DND-41 (cell line): ENCODE data around the gene GRIK2.

Source experiments
- ATAC-seq: fragments of 200-7000 bp; cut with Tn5 transposase; 3 replicates; pipeline ENCODE4 v1.9.1; 2021; ENCODE audit warnings: low read depth; ENCODE audit not compliant: insufficient read depth
- DNase-seq: peaks from one replicate; pipeline ENCODE4 v3.0.0-alpha.2; 2020
- H2AFZ ChIP-seq: 2 replicates; pipeline ENCODE4 v1.6.0; 2012; ENCODE audit warnings: low read depth, low read length
- H3K27ac ChIP-seq: 2 replicates; pipeline ENCODE4 v1.5.1; 2012; ENCODE audit warnings: low read length, inconsistent platforms
- H3K27me3 ChIP-seq: fragments of 200-600 bp; sonication (generic); 2 replicates; pipeline ENCODE4 v1.6.0; 2012; ENCODE audit warnings: low read length, mild to moderate bottlenecking, inconsistent platforms; ENCODE audit not compliant: insufficient read depth, poor library complexity
- H3K36me3 ChIP-seq: 2 replicates; pipeline ENCODE4 v1.5.1; 2012; ENCODE audit warnings: low read length, inconsistent platforms; ENCODE audit not compliant: insufficient read depth
- H3K4me1 ChIP-seq: 2 replicates; pipeline ENCODE4 v1.5.1; 2012; ENCODE audit warnings: mild to moderate bottlenecking, low read length; ENCODE audit not compliant: insufficient read depth
- H3K4me2 ChIP-seq: 2 replicates; pipeline ENCODE4 v1.6.0; 2012; ENCODE audit warnings: mild to moderate bottlenecking, moderate library complexity, low read length, inconsistent platforms; ENCODE audit not compliant: insufficient read depth
- H3K4me3 ChIP-seq, 2 experiments: fragments of 200-600 bp in 1 of 2; shearing (Covaris generic) in 1 of 2; 2 replicates each; pipeline ENCODE4 v1.5.1; 2012 to 2016; ENCODE audit warnings: inconsistent platforms in 2 of 2, low read length in 2 of 2, mild to moderate bottlenecking in 2 of 2, low read depth in 1 of 2, moderate library complexity in 1 of 2
- H3K79me2 ChIP-seq: 2 replicates; pipeline ENCODE4 v1.6.0; 2012; ENCODE audit warnings: low read length, inconsistent platforms; ENCODE audit not compliant: insufficient read depth
- H3K9ac ChIP-seq: 2 replicates; pipeline ENCODE4 v1.6.0; 2012; ENCODE audit warnings: low read depth, mild to moderate bottlenecking, inconsistent platforms, low read length, moderate library complexity
- H3K9me3 ChIP-seq: 2 replicates; pipeline ENCODE4 v1.5.1; 2012; ENCODE audit warnings: low read length, moderate library complexity, mild to moderate bottlenecking, inconsistent platforms; ENCODE audit not compliant: insufficient read depth, severe bottlenecking
- H4K20me1 ChIP-seq: 2 replicates; pipeline ENCODE4 v1.6.0; 2012; ENCODE audit warnings: low read length; ENCODE audit not compliant: insufficient read depth
- CTCF ChIP-seq: IDR thresholded peaks from 2 replicates; pipeline ENCODE4 v1.5.1; 2012; ENCODE audit warnings: borderline replicate concordance, low read length, moderate library complexity, mild to moderate bottlenecking; ENCODE audit not compliant: poor library complexity, severe bottlenecking; ENCODE audit errors: extremely low read depth
- EZH2 ChIP-seq: IDR thresholded peaks from 3 replicates; pipeline ENCODE4 v1.6.1; 2012; ENCODE audit warnings: borderline replicate concordance, low read depth, mild to moderate bottlenecking, moderate library complexity, low read length, inconsistent platforms; ENCODE audit not compliant: severe bottlenecking

Gene GRIK2

GRCh38 chr6:101719521-101719920 is 326.0 kb downstream of the GRIK2 start:
- DNase-seq (no peak), ATAC-seq (no peak)
- Histone ChIP-seq H3K4me3 (no peak overlapping the region), H3K27me3 (no peaks in the 10 kb centered on the region), H3K36me3 (no peaks in the 10 kb centered on the region), H2AFZ (no peak overlapping the region), H3K9me3 (no peaks in the 10 kb centered on the region), H3K79me2 (no peaks in the 10 kb centered on the region), H3K4me2 (no peak overlapping the region), H3K27ac (no peak overlapping the region), H3K4me1 (no peaks in the 10 kb centered on the region), H3K9ac (no peak overlapping the region), H4K20me1 (no peaks in the 10 kb centered on the region)
- no peak for TF ChIP-seq CTCF
- no peak for TF ChIP-seq EZH2

- Histone ChIP-seq H3K27ac (no peak overlapping the region), H2AFZ (no peak overlapping the region), H3K4me2 (no peak overlapping the region), H4K20me1 (no peaks in the 10 kb centered on the region), H3K27me3 (no peaks in the 10 kb centered on the region), H3K4me3 (no peak overlapping the region), H3K4me1 (no peaks in the 10 kb centered on the region), H3K9ac (no peak overlapping the region), H3K79me2 (no peaks in the 10 kb centered on the region), H3K36me3 (no peaks in the 10 kb centered on the region), H3K9me3 (no peaks in the 10 kb centered on the region)
- TF ChIP-seq CTCF, result no peak
- TF ChIP-seq EZH2, result no peak
- ATAC-seq (no peak), DNase-seq (no peak)
Measured at GRCh38 chr6:101722471-101722870, 329.0 kb downstream of the GRIK2 start.

- H3K27ac ChIP-seq, result no peak overlapping the region
- no peak overlapping the region for H3K9ac ChIP-seq
- no peak for ATAC-seq
- H2AFZ ChIP-seq, result no peak overlapping the region
- H3K9me3 ChIP-seq, result no peaks in the 10 kb centered on the region
- H3K4me1 ChIP-seq, result no peaks in the 10 kb centered on the region
- H3K36me3 ChIP-seq, result no peaks in the 10 kb centered on the region
- no peaks in the 10 kb centered on the region for H3K27me3 ChIP-seq
- H4K20me1 ChIP-seq, result no peaks in the 10 kb centered on the region
- H3K4me2 ChIP-seq, result no peak overlapping the region
- H3K79me2 ChIP-seq, result no peaks in the 10 kb centered on the region
- DNase-seq, result no peak
- H3K4me3 ChIP-seq, result no peak overlapping the region
- TF ChIP-seq EZH2 (no peak), CTCF (no peak)
Measured at GRCh38 chr6:101722991-101723579, 329.6 kb downstream of the GRIK2 start.

DNA sequence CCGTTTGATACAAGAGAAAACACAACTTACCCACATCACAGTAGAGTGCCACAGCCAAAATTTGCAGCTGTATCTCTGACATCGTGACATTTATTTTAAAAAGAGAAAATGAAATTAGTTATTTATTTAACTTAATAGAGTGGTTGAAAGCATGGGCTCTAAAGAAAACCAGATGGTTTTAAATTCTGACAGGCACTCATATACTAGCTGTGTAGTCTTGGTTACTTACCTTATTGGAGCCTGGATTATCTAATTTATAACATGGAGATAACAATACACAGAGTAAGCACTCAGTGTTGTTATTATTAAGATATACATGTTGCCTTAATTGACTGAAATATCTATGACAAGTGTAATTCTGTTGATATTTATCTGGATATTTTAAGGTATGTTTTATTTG is 334.9 kb downstream of the GRIK2 start:
- H3K79me2 ChIP-seq, result no peaks in the 10 kb centered on the region
- H4K20me1 ChIP-seq, result no peaks in the 10 kb centered on the region
- H3K36me3 ChIP-seq, result no peaks in the 10 kb centered on the region
- no peak overlapping the region for H2AFZ ChIP-seq
- DNase-seq, result no peak
- no peaks in the 10 kb centered on the region for H3K27me3 ChIP-seq
- peaks cover 6% of the 10 kb centered on the region; the same call in 1 of the 2 replicates for H3K4me1 ChIP-seq
- no peak overlapping the region for H3K4me3 ChIP-seq
- H3K9ac ChIP-seq, result no peak overlapping the region
- no peak overlapping the region for H3K27ac ChIP-seq
- ATAC-seq, result no peak
- H3K4me2 ChIP-seq, result no peak overlapping the region
- TF ChIP-seq CTCF, result no peak
- no peak for TF ChIP-seq EZH2
- H3K9me3 ChIP-seq, result no peaks in the 10 kb centered on the region
